Measurements from ENCODE around the gene MPC1. TPM values are rescaled to one million over a fixed set of nuclear protein-coding genes. Genes with fewer than 3 reads are reported as not detected.
A peak's percentile ranks its signal among the peaks of the same experiment; 100 is the strongest.

MPC1 gene
- polyA plus RNA-seq (2013, experiment 1 of 2; ENCODE audit: insufficient read length): 25.8 TPM
- polyA plus RNA-seq (2013, experiment 2 of 2; ENCODE audit: insufficient read length): 25.4 TPM

DNA sequence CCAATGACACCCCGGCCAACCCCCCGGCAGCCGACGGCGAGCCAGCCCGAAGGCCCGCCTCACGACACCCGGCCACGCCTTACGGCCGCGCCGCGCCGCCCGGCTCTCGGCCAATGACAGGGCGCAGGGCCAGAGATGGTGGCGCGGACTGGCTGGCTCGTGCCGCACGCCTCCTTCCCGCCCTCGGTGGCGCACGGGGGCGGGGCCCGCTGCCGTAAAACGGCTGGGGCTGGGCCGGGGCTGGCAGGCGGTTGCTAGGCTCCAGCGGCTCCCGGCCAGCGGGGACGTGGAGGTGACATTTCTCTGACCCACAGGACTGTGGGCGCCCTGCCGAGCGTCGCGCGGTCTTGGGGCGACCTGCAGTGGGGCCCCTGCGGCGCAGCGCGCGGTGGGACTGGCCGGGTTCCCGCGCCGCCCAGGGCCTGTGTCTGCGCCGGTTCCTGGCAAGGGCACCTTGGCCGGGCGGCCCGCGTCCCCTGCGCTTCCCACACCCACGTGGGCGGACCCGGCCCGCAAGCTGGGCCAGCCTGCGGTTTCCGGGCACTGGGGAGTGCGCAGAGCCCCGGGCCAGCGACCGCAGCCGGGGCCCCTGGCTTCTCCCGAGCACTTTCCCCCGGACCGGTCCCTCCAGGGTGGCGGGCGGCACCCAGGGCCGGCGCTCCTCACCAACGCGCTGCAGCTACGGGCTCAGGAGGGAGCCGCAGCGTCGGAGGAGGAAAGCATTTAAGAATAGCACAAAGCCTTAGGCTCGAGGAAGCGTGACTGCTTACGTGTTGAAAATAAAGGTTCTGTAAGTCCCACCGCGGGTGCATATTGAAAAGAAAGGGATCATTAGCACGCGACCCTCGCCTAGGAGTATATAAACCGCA is at the start of gene MPC1:
MPC1 (minus strand) TSS at position 8 of the 869 bp plus-strand sequence. CDS start 64 bp downstream, outside the sequence.
- peak; percentile 96 for DNase-seq

DNA sequence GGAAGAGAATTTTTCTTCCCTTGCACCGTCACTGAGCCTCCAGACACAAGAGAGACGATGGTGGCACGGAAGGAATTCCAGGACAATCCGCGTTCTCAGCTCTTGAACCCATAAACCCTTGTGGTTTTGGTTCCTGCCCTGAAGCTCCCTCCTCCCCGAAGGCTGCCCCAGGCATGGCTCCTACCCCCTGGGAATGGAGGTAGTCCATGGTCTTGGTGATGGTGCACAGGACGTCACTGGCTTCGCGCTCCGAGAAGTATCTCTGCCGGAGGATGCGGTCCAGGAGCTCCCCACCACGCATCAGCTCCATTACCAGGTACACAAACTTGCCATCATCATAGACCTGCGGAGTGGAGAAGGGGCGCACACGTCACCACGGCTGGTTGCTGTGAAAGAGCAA is 47.5 kb upstream of the MPC1 start:
- no peak for DNase-seq

GRCh38 chr6:166424431-166424830 is 41.7 kb upstream of the MPC1 start:
- DNase-seq: no peak

- DNase-seq: no peak
These were observed 41.0 kb upstream of the MPC1 start for GRCh38 chr6:166423781-166424180.

GRCh38 chr6:166423051-166423745 is 40.5 kb upstream of the MPC1 start:
- DNase-seq: no peak

GRCh38 chr6:166422201-166422940 is 39.6 kb upstream of the MPC1 start:
- no peak for DNase-seq

DNA sequence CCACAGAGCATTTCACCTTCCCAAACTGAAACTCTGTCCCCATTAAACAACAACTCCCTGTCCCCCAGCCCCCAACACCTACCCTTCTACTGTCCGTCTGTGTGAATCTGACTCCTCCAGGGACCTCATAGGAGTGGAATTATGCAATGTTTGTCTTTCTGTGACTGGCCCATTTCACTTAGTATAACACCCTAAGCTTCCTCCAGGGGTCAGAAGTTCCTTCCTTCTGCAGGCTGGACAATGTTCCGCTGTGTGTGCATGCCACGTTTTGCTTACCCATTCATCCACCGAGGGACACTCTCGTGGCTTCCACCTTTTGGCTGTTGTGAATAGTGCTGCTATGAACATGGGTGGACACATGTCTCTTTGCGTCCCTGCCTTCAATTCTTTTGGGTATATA is 37.6 kb upstream of the MPC1 start:
- peak; percentile 18 for DNase-seq

DNA sequence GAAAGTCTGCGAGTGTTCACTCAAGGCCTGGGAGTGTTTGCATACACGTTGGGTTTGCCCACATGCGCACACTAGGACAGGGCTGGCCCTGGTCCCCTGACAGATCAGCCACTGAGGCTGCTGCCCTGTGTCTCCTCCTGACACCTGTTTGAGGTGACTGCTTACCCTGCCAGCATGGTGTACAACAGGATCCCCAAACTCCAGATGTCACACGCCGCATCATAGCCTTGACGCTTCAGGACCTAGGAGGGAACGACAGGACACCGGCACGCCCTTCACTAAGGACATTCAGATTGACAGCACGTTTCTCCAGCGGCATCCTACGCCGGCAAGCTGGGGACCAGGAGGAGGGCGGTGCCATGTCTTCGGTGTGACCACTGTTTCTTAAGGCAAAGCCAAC is 37.0 kb upstream of the MPC1 start:
- no peak for DNase-seq

DNA sequence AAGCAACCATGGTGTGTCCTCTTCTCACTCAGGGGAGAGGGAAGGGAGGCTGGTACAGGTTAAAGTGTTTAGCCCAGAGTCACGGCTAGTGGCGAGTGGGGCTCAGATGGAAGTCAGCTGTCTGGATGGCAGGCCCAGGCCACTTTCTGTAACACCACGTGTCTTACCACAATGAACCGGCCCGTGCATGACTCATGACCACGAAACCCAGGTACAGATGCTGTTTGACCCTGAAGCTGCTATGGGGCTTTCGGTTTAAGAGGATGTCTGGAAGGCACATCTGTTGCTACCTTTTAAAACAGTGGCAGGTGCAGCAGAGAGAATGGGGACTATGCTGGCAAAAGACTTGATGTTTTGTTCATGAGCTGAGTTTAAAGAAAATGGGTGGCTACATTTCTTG is 36.5 kb upstream of the MPC1 start:
- DNase-seq: no peak

DNA sequence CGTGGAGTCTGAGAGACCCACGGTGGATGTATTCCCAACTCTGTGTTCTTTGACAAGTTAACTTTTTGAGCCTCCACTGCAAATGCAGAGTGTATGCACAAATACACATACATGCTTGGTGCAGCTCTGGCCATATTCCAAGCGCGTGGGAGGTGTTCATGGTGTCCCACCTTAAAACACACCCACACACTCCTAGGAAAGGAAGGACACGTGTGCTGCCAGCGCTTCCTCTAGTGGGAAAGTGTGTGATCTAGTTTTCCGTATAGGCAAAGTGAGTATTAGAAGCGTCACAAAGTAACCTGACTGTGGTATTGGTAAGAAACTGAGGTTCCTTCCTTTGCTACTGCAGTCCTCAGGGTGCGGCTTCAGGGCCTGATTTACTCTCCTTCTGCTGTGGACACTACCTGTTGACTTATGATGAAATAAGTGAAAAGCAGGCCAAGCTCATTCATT is 36.0 kb upstream of the MPC1 start:
- no peak for DNase-seq

- DNase-seq: no peak
These were observed 34.5 kb upstream of the MPC1 start for GRCh38 chr6:166417285-166417691.

DNA sequence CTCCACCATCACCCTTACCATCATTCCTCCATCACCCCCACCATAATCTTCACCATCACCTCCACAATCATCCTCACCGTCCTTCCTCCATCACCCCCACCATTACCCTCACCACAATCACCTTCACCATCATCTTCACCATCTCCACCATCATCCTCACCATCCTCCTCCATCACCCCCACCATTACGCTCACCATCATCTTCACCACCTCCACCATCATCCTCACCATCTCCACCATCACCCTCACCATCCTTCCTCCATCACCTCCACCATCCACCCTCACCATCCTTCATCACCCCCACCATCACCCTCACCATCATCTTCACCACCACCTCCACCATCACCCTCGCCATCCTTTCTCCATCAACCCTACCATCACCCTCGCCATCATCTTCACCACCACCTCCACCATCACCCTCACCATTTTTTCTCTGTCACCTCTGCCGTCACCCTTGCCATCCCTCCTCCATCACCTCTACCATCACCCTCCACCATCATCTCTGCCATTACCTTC is 33.1 kb upstream of the MPC1 start:
- no peak for DNase-seq

GRCh38 chr6:166415306-166415705 is 32.6 kb upstream of the MPC1 start:
- no peak for DNase-seq

- no peak for DNase-seq
These were observed 30.8 kb upstream of the MPC1 start for GRCh38 chr6:166413491-166413951.

DNA sequence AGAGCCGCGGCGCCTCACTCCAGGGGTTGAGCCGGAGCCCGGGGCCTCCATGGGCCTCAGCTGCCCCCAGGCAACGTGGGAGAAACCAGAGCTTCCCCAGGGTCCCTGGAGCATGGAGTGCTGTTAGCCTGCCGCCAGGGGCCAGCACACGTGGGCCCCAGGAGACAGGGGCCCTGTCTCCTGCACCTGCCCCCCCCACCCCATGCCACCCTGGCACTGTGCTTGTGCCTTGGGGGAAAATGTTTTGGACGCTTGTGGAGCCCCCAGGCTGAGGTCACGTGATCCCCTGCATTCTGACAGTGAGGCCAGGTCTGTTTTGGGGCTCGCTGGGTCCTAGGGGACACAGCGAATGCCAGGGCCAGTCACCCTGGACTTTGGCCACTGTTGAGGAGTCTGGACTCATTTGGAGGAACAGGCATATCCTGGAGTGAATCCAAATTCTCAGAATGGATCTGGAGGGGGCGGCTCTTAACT is 30.2 kb upstream of the MPC1 start:
- DNase-seq: no peak

GRCh38 chr6:166412156-166412910 is 29.6 kb upstream of the MPC1 start:
- no peak for DNase-seq

- no peak for DNase-seq
These were observed 29.0 kb upstream of the MPC1 start for GRCh38 chr6:166411721-166412151.

- no peak for DNase-seq
These were observed 28.5 kb upstream of the MPC1 start for GRCh38 chr6:166411271-166411670.

DNA sequence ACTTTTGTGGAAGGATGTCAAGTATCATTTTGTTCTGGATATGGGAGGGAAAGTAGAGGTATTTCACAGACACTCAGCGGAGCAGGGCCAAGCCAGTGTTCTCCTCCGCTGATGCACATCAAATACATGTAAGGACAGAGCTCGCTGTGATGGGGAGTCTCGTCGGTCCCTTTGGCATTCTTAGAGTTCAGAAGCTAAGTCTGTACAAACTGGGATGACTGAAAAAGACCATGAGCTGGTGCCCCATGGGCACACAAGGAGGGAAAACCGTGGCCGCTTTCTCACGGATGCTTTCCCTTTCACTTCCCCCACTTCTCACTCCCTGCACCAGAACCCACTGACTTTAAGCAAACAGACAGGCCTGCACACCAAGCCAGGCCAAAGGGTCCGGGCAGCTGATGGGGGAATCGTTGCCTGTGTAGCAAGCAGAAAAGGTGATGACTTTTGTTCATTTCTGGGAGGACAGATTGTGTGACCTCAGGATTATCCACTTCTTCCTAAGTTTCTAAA is 27.7 kb upstream of the MPC1 start:
- no peak for DNase-seq

DNA sequence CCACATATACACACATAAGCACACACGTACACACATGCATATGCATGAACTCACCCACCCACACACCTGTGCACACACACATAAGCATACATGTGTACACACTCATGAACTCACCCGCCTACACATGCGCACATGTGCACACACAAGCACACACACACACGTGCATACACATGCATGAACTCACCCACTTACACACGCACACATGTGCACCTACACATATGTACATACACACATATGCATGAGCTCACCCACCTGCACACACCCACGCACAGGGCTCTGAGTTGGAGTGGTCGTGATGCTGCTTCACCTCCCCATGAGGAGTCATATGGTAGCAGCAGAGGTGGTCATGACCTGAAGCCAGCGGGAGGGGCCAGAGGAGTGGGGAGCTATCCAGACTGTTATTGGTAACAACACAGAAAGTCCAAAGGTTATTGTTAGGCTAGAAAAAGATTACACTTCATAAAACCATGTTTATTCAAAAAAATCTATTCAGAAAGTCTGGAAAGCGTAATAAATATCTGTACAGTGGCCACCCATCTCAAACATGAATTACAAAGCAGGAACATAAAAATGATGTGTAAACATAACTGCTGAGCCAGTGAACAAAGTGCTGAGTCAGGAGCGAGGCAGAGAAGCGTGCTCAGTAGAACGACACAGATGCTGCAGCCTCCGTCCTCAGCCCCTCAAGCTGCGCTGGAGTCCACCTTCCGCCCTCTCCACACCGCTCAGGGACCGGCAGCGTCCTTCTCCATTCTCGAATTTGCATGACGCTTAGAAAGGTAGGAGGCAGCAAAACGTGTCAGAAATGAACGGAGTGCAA is 26.4 kb upstream of the MPC1 start:
- DNase-seq: no peak
